AG10803 (cell line): ENCODE measurements around the gene PDRG1.
A peak's percentile ranks its signal among the peaks of the same experiment; 100 is the strongest.

Source experiments
- DNase-seq: peaks from one replicate; pipeline ENCODE4 v3.0.0; 2010; ENCODE audit warnings: low read depth
- H3K4me3 ChIP-seq: 2 replicates; pipeline ENCODE4 v1.5.1; 2011; ENCODE audit warnings: mild to moderate bottlenecking, low read length, control low read depth
- CTCF ChIP-seq: conservative IDR thresholded peaks from 2 replicates; pipeline ENCODE4 v1.5.1; 2011; ENCODE audit warnings: mild to moderate bottlenecking, low read length, control low read depth, inconsistent platforms

PDRG1 gene

GRCh38 chr20:31951203-31951529, 680 bp downstream of the PDRG1 start:
- peak overlapping the region; percentile 69 for H3K4me3 ChIP-seq
- no peak for DNase-seq
- no peak for TF ChIP-seq CTCF

GRCh38 chr20:31949877-31950646, 1.8 kb downstream of the PDRG1 start:
- no peak for DNase-seq
- no peak overlapping the region for H3K4me3 ChIP-seq
- no peak for TF ChIP-seq CTCF

- no peak for DNase-seq
- no peak for TF ChIP-seq CTCF
- H3K4me3 ChIP-seq, result no peak overlapping the region
These were observed 3.8 kb downstream of the PDRG1 start for GRCh38 chr20:31948008-31948407.

GRCh38 chr20:31945785-31946184, 6.1 kb downstream of the PDRG1 start:
- DNase-seq, result peak; percentile 3
- TF ChIP-seq CTCF, result no peak
- no peak overlapping the region for H3K4me3 ChIP-seq

GRCh38 chr20:31945319-31945718, 6.5 kb downstream of the PDRG1 start:
- H3K4me3 ChIP-seq, result no peak overlapping the region
- TF ChIP-seq CTCF, result no peak

GRCh38 chr20:31943052-31943471, 8.8 kb downstream of the PDRG1 start:
- no peak for TF ChIP-seq CTCF
- H3K4me3 ChIP-seq, result no peak overlapping the region
- DNase-seq, result no peak

More at GRCh38 chr20:31945319-31945718, 6.5 kb downstream of the PDRG1 start:
- no peak for DNase-seq

GRCh38 chr20:31939661-31940060, 12.2 kb downstream of the PDRG1 start:
- TF ChIP-seq CTCF, result no peak
- DNase-seq, result no peak
- no peak overlapping the region for H3K4me3 ChIP-seq
